Keratinocyte (primary cell): ENCODE results near the gene SMIM10L2A. TPM values are rescaled to one million over a fixed set of nuclear protein-coding genes. Genes with fewer than 3 reads are reported as not detected.

Source experiments
- DNase-seq: peaks from one replicate; pipeline ENCODE4 v3.0.0-alpha.2; 2011; ENCODE audit warnings: low read depth, missing footprints, low spot score
- FAIRE-seq: peaks from 2 replicates; lab custom pipeline; 2011; peaks lifted over from hg19 to GRCh38; lab: Jason Lieb, UNC
- H2AFZ ChIP-seq: 2 replicates; pipeline ENCODE4 v1.6.0; 2012; ENCODE audit warnings: low read length, control low read depth, inconsistent platforms; ENCODE audit not compliant: control insufficient read depth
- H3K27ac ChIP-seq: 2 replicates; pipeline ENCODE4 v1.5.1; 2011; ENCODE audit warnings: low read length; ENCODE audit not compliant: control insufficient read depth, insufficient read depth
- H3K27me3 ChIP-seq: 3 replicates; pipeline ENCODE4 v1.6.0; 2011; ENCODE audit warnings: low read length; ENCODE audit not compliant: control insufficient read depth, insufficient read depth; ENCODE audit errors: extremely low read depth
- H3K36me3 ChIP-seq, 2 experiments: 2 replicates in 1 of 2; 3 replicates in 1 of 2; pipeline ENCODE4 v1.5.1; 2011; ENCODE audit warnings: low read length in 2 of 2, mild to moderate bottlenecking in 1 of 2; ENCODE audit not compliant: control insufficient read depth in 2 of 2, insufficient read depth in 2 of 2; ENCODE audit errors: extremely low read depth in 1 of 2
- H3K4me1 ChIP-seq: 3 replicates; pipeline ENCODE4 v1.5.1; 2011; ENCODE audit warnings: low read length; ENCODE audit not compliant: control insufficient read depth, insufficient read depth; ENCODE audit errors: extremely low read depth
- H3K4me2 ChIP-seq: 3 replicates; pipeline ENCODE4 v1.6.0; 2011; ENCODE audit warnings: low read depth, low read length; ENCODE audit not compliant: control insufficient read depth, insufficient read depth; ENCODE audit errors: extremely low read depth
- H3K4me3 ChIP-seq, 3 experiments: fragments of 200-600 bp in 1 of 3; sonication (generic) in 1 of 3; 2 replicates in 2 of 3; 3 replicates in 1 of 3; pipeline ENCODE4 v1.5.1; 2011 to 2016; ENCODE audit warnings: low read length in 3 of 3, mild to moderate bottlenecking in 3 of 3, control low read depth in 2 of 3, inconsistent platforms in 1 of 3, low read depth in 1 of 3, mixed read lengths in 1 of 3, mixed run types in 1 of 3, moderate library complexity in 1 of 3; ENCODE audit not compliant: control insufficient read depth in 2 of 3, insufficient read depth in 2 of 3; ENCODE audit errors: extremely low read depth in 1 of 3
- H3K79me2 ChIP-seq: 2 replicates; pipeline ENCODE4 v1.6.0; 2012; ENCODE audit warnings: low read length; ENCODE audit not compliant: control insufficient read depth, insufficient read depth
- H3K9ac ChIP-seq: 3 replicates; pipeline ENCODE4 v1.6.0; 2011; ENCODE audit warnings: low read length; ENCODE audit not compliant: control insufficient read depth, insufficient read depth; ENCODE audit errors: extremely low read depth
- H3K9me1 ChIP-seq: 3 replicates; pipeline ENCODE4 v1.6.0; 2011; ENCODE audit warnings: low read length; ENCODE audit not compliant: control insufficient read depth, insufficient read depth; ENCODE audit errors: extremely low read depth
- H3K9me3 ChIP-seq: 2 replicates; pipeline ENCODE4 v1.5.1; 2012; ENCODE audit warnings: low read depth, low read length; ENCODE audit not compliant: control insufficient read depth
- H4K20me1 ChIP-seq: 3 replicates; pipeline ENCODE4 v1.6.0; 2011; ENCODE audit warnings: low read length; ENCODE audit not compliant: control insufficient read depth, insufficient read depth; ENCODE audit errors: extremely low read depth
- EZH2 ChIP-seq: IDR thresholded peaks from one replicate; pipeline ENCODE4 v1.6.1; 2012; ENCODE audit warnings: inconsistent platforms, mild to moderate bottlenecking, low read length, moderate library complexity
- dilution Hi-C: fragments of 300-500 bp; cut with MboI; formaldehyde crosslinking; loops from one replicate; pipeline ENCODE4 v1.7.0; 2020; ENCODE audit warnings: low sequenced_read_pairs; ENCODE audit not compliant: extremely low pct_ligation_motif_present
- polyA plus RNA-seq, 5 experiments: library from polyadenylated mRNA; depleted of rRNA in 3 of 5; stranded (reverse) in 3 of 5; stranded (forward) in 1 of 5; unstranded in 1 of 5; fragments of >200 nt; gene quantifications; 1 replicate in 1 of 5; 2 replicates in 3 of 5; 3 replicates in 1 of 5; pipeline versions ENCODE4 v1.2.1 to v1.2.3, GENCODE V29; 2011 to 2012; ENCODE audit warnings: missing spikeins in 2 of 5, low read depth in 1 of 5, low replicate concordance in 1 of 5
- TF ChIP-seq, protein P1 (sequence below), 3 experiments: IDR thresholded peaks in 1 of 3; conservative IDR thresholded peaks in 1 of 3; optimal IDR thresholded peaks in 1 of 3; 2 replicates in 2 of 3; 3 replicates in 1 of 3; pipeline versions ENCODE3 to v1.5.1; 2011; ENCODE audit warnings: low read length in 3 of 3, mild to moderate bottlenecking in 3 of 3, moderate library complexity in 2 of 3, control low read depth in 1 of 3, inconsistent platforms in 1 of 3; ENCODE audit not compliant: insufficient read depth in 2 of 3; ENCODE audit errors: extremely low read depth in 1 of 3

SMIM10L2A gene
- polyA plus RNA-seq, 1 donor (not counting 4 experiments of a cell fraction or from before 2014, with no cell fraction given), result 0.49 TPM

DNA sequence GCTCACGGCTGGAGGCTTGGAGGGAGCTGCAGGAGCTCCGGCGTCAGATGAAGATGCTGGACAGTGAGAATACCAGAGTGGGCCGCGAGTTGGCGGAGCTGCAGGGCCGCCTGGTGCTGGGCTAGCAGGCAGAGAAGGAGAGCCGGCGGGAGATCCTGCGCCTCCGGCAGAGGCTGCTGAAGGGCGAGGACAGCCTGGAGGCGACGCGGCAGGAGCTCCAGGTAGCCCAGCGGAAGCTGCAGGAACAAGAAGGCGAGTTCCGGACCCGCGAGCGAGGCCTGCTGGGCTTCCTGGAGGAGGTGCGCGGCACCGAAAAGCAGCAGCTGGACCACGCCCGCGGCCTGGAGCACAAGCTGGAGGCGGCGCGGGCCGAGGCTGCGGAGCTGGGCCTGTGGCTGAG lies 14.7 kb downstream of the SMIM10L2A start:
- dilution Hi-C loops, result no loop called here
- no peak for FAIRE-seq

DNA sequence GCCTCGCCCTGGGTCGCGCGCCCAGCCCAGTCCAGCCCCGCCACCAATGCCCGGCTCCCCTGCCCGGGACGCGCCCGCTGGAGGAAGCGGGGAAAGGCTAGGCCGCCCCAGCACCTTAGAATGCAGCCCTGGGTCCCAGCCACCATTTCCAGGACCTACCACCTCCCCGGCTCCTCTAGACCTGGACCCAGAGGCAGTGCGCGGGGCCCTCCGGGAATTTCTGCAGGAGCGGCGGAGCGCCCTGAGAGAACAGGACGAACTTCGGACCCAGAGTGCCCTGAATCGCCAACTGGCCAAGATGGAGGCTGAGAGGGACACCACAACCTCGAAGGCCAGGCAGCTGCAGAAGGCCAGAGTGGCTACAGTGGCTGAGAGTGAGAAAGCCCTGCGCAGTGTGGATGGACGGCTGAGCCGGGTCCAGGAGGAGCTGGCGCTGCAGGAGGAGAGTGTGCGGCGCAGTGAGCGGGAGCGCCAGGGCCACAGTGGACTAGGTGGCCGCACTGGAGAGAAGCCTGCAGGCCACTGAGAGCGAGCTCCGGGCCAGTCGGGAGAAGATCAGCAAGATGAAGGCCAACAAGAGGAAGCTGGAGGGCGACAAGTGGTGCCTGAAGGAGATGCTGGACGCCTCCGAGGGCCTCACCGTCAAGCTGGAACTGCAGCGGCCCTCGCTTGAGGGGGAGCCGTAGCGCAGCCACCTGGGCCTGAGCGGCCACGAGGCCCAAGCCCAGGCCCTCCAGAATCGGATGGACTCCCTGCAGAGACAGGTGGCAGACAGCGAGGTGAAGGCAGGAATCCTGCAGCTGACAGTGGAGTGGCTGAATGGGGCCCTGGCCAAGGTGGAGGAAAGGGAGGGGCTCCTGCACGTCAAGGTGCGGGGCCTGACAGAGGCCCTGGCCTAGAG lies 15.5 kb downstream of the SMIM10L2A start:
- Histone ChIP-seq H3K79me2 (no peaks in the 10 kb centered on the region), H3K4me2 (no peak overlapping the region), H3K27ac (no peak overlapping the region), H3K9me1 (no peaks in the 10 kb centered on the region), H3K36me3 (no peaks in the 10 kb centered on the region), H3K9ac (no peak overlapping the region), H3K4me3 (no peak overlapping the region), H3K9me3 (peaks cover 7% of the 10 kb centered on the region), H3K27me3 (no peaks in the 10 kb centered on the region), H3K4me1 (no peaks in the 10 kb centered on the region), H4K20me1 (no peaks in the 10 kb centered on the region), H2AFZ (no peak overlapping the region)
- TF ChIP-seq EZH2, result no peak
- TF ChIP-seq, protein P1, sequence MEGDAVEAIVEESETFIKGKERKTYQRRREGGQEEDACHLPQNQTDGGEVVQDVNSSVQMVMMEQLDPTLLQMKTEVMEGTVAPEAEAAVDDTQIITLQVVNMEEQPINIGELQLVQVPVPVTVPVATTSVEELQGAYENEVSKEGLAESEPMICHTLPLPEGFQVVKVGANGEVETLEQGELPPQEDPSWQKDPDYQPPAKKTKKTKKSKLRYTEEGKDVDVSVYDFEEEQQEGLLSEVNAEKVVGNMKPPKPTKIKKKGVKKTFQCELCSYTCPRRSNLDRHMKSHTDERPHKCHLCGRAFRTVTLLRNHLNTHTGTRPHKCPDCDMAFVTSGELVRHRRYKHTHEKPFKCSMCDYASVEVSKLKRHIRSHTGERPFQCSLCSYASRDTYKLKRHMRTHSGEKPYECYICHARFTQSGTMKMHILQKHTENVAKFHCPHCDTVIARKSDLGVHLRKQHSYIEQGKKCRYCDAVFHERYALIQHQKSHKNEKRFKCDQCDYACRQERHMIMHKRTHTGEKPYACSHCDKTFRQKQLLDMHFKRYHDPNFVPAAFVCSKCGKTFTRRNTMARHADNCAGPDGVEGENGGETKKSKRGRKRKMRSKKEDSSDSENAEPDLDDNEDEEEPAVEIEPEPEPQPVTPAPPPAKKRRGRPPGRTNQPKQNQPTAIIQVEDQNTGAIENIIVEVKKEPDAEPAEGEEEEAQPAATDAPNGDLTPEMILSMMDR (optimal IDR thresholded peaks at IDR 0.05 in 1 of 3, IDR thresholded peaks at IDR 0.05 in 1 of 3, conservative IDR thresholded peaks at IDR 0.05 in 1 of 3; ENCODE audit: extremely low read depth in 1 of 3, insufficient read depth in 2 of 3, low read length in 3 of 3), result no peak
- no peak for DNase-seq
- FAIRE-seq, result no peak
- dilution Hi-C loops, result no loop called here

More for the DNA sequence above, 14.7 kb downstream of the SMIM10L2A start:
- TF ChIP-seq, protein P1 (optimal IDR thresholded peaks at IDR 0.05 in 1 of 3, IDR thresholded peaks at IDR 0.05 in 1 of 3, conservative IDR thresholded peaks at IDR 0.05 in 1 of 3; ENCODE audit: extremely low read depth in 1 of 3, insufficient read depth in 2 of 3, low read length in 3 of 3), result no peak
- no peak for TF ChIP-seq EZH2
- H3K36me3 ChIP-seq, result no peaks in the 10 kb centered on the region
- no peaks in the 10 kb centered on the region for H3K79me2 ChIP-seq
- H3K9me1 ChIP-seq, result no peaks in the 10 kb centered on the region
- no peaks in the 10 kb centered on the region for H3K27me3 ChIP-seq
- no peak overlapping the region for H3K9ac ChIP-seq
- H3K27ac ChIP-seq, result no peak overlapping the region
- no peak for DNase-seq
- no peaks in the 10 kb centered on the region for H3K4me1 ChIP-seq
- H2AFZ ChIP-seq, result no peak overlapping the region
- H3K4me2 ChIP-seq, result no peak overlapping the region
- no peak overlapping the region for H3K4me3 ChIP-seq
- no peaks in the 10 kb centered on the region for H4K20me1 ChIP-seq
- H3K9me3 ChIP-seq, result peaks cover 7% of the 10 kb centered on the region
